SH-SY5Y (cell line): ENCODE data around the gene APLF.

ENCODE experiments used
- GATA2 ChIP-seq: IDR thresholded peaks from 2 replicates; pipeline ENCODE4 v1.6.1; 2011; ENCODE audit warnings: mild to moderate bottlenecking, low read depth, low read length
- GATA3 ChIP-seq: IDR thresholded peaks from 2 replicates; pipeline ENCODE4 v1.6.1; 2011; ENCODE audit warnings: low read depth, mild to moderate bottlenecking, low read length, moderate library complexity

DNA sequence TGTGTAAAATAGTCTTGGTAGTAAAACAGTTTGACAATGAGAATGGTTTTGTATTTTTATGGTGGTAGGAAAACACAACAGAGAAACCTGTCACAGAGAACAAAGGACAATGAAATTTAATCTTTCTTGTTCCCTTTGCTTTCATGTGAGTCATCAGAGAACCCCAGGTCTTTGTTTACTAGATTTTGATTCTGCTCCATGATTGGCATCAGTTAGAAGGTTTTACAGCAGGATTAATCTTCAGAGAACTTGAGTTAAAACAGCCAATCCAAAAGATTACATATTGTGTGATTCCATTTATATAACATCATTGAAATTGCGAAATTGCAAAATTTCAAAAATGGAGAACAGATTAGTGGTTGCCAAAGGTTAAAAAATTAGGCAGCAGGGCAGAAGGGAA, 2.5 kb downstream of the APLF start:
- TF ChIP-seq GATA2, result no peak
- no peak for TF ChIP-seq GATA3
